KG1 (cell line): ENCODE data around the gene KCTD4.
"Not testable (repeated sequence)": the region's sequence is repeated elsewhere in the genome, so short reads cannot be mapped to it uniquely, and the experiment has no call there.

Experiments
- DNase-seq: peaks from one replicate; lab custom pipeline; 2025; lab: John Stamatoyannopoulos, UW

The KCTD4 gene

DNA sequence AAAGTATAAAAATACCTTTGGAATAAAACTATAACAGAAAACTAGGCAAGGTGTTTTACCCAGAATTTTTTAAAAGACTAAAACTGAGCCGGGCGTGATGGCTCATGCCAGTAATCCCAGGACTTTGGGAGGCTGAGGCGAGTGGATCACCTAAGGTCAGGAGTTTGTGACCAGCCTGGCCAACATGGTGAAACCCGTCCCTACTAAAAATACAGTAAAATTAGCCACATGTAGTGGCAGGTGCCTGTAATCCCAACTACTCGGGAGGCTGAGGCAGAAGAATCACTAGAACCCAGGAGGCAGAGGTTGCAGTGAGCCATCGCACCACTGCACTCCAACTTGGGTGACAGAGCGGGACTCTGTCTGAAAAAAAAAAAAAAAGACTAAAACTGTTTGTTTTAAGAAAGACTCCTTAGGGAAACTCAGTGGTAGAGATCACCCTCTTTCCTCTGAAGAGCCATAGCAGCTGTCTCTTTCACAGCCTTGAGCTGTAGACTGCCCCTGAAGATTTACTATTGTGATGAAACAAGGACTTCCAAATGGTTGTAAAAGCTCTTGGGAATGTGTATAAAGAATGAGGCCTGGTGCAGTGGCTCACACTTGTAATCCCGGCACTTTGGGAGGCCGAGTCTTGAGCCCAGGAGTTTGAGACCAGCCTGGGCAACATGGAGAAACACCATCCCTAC is 14.7 kb upstream of the KCTD4 start:
- DNase-seq = no peak

DNA sequence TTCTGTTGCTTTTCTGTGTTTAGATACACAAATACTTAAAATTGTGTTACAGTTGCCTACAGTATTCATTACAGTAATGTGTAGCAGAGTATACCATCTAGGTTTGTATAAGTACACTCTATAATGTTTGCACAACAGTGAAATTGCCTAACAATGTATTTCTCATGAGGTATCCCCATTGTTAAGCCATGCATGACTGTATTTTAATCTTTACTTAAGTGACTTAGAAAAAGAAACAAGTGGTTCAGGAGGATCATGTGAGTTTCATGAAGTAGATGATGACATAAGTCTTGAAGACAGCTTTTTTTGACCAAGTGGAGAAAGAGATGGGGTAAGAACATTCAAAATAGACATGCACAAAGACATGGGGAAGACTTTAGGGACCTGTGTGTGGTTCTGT is 8.4 kb upstream of the KCTD4 start:
- no peak for DNase-seq

DNA sequence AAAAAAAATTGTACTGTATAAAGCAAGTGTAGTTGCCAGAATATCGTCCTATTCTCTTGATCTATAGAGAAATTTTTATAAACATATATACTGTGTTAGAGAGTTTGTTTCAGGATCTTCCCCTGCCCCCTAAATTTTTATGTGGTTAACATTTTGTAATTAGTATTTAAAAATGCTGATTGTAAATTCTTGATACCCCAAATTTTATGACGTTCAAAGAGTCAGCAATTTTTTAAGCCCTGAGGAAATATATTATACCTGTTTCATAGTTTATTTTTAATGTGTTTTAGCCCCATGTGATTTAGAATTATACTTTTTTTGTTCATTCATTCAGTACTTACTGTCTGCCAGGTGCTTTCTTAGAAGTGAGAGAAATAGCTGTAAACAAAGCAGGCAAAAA is 7.3 kb upstream of the KCTD4 start:
- DNase-seq = no peak

DNA sequence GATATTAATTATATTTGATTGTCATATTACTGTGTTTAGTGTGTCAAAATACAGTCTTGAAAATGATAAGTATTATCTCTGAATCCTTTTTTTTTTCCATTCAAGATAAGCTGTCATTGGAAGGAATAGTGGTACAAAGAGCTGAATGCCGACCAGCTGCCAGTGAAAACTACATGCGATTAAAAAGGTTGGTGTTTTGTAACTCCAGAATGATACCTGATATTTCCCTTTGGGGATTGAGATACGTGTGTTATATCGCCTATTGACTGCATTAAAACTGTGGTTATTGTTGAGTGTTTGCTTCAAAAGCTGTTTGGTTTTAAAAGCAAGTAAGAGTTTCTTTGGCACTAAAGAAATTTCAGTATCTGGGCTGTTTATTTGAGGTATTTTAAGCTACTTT is 6.5 kb upstream of the KCTD4 start:
- DNase-seq = no peak

DNA sequence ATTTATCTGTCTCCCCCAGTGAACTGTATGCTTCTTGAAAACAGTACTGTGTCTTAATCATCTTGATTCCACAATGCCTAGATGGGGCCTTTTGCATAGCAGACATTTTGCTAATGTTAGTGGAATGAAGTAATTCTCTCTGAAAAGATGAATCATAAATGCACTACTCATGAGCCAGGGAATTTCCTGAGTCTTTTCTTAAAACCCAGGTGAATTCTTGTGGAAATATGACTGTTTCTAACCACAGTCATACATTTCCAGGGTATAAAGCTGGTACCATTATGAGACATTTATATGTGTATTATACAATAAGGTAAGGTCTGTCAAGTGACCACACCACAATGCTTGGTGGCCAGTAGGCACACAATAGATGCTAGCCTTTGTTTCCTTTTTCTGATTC is 5.5 kb upstream of the KCTD4 start:
- no peak for DNase-seq

DNA sequence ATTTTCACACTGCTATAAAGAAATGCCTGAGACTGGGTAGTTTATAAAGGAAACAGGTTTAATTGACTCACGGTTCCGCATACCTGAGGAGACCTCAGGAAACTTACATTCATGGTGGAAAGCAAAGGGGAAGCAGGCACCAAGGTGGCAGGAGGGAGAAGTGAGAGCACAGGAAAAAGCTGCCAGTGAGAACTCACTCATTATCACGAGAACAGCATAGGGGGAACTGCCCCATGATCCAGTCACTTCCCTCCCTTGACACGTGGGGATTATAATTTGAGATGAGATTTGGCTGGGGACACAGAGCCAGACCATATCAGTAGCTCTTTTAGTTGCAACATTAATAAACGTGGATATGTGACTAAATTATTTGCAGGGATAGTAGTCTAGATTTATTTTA is 4.3 kb upstream of the KCTD4 start:
- DNase-seq = no peak

DNA sequence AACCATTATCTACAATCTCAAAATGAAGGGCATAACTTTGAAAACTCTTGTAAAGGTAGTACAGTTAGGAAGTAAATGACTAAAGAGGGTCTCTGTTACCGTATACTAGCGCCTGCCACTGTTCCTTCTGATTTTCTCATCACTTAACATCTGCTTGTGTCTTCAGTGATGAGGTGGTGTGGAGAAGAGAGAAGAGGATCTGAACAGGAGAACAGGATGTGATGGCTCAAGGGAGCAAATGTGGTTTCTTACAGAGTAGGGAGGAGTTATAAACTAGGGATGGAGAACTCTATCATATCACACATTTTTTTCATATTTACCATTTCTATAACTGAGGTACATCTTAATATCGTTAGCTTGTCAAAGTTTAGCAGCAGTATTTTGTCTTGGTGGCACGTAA is 1.1 kb downstream of the KCTD4 start:
- DNase-seq = no peak

DNA sequence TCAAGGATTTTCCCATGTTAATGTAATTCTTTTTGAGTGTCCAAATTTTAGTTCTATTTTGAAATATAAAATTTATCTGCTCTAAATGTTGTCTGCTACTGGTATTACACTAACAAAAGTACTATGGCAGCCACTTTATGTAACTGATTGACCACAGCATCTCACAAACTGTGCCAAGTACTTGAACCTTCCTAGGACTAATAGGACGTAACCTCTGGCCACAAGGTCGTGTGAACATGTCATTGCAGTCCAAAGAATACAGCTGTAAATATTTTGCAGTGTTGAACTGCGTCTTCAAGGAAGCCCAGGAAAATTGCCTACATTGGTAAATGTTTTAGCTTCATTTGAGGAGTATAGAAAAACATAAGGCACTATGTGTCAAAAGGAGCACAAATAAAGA is 1.9 kb downstream of the KCTD4 start:
- no peak for DNase-seq

DNA sequence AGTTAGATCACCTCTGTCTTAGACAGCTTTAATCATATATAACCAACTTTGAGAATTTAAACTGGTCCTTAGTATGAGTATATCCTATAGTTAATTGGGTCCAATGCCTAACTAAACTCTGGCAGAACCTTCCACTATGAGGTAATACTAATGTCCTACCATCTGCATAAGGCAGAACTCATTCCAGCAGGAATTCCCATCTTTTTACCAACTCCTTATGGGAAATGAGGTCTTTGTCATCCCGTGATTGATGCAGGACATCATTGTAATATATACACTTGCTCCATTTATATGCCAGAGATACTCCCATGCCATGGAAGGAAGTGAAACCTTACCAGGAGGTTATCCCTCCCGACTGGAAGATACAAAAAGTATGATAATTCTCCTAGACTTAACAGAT is 2.8 kb downstream of the KCTD4 start:
- DNase-seq = no peak

DNA sequence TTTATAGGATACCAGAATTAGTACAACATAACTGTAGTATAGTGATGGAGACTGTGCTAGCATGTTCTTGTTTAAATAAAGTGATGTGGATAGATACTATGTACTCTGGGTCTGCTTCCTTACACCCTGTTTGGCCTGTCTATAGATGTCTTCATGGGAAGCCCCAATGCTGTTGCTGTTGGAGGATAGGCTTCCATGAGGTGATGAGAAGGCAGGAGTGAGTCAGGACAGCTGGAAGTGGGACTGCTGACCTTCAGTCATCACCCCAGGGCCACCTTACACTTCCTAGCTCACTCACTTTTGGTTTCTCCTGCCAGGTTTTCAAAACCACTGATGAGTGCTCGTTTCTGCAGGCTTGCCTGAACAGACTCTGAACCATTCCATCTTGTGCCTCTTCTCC is 4.2 kb downstream of the KCTD4 start:
- no peak for DNase-seq

DNA sequence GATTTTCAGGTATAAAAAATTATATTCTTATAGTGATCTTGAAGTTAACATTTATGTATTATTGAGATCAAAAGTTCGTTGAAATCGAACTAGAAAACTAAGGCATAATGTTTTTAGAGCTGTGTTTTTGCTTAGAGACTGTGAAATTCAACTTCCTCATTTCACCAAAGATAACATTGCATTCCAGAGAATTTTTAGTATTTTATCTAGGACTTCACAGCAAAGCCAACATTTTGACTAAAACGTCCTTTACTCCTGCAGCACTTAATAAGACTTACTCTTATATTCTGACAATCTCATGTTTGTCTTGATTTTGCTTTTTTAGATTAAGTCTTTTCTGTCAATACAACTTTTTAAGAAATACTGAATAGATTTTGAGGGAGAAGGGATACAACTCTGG is 4.7 kb downstream of the KCTD4 start:
- no peak for DNase-seq

DNA sequence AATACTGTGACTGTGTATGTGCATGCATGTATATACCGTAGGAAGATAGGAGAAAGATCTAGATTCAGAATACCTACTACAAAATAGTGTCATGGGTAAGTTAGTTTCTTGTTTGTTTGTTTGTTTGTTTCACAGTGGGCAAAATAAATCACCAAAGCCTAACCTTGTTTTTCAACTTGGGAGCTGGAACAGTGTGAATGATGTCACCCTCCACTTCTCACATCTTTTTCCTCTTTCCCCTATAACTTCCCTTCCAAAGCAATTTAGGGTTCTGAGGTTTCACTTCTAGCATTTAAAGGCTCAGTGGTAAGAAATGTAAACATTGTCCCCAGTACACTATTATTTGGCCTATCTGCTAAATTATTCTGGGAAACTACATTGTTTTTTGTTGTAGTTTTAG is 5.4 kb downstream of the KCTD4 start:
- DNase-seq = no peak

DNA sequence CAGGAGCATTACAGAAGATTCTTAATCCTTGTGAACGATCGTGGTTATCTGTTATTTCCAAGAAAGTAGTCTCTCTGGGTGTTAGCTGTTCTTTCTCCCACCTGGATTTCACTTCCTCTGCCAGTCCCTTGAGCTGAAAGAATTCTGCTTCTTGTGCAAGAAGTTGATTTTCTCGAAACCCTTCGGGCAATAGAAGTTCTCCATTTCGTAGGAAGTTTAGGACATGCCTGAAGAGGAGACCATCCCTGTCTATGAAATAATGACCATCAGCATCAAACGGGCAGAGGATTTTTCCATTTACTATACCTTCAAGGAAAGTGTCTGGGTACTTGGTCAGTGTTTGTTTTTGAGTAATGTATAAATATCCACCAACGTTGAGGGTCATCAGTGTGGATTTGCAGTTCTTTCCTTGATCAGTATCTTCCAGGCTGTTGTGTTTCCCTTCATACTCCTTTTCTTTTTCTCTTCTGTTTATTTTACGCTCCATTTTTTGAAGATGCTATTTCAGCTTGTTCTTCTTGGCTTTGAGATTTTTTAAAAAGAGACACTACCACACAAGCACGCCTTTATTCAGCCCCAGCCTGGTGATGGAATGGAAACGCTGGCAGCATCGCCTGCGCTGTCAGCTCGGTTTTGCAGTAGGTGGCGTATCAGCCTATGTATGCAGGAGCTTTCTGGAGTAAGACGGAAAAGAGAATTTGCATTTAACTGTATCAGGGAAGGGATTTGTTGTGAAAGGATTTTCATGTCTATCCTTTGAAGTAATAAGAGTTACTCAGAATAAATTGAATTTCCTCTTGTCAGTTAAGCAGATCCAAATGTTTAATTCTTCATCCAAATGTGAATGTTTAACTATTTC is 6.5 kb downstream of the KCTD4 start:
- DNase-seq = no peak

DNA sequence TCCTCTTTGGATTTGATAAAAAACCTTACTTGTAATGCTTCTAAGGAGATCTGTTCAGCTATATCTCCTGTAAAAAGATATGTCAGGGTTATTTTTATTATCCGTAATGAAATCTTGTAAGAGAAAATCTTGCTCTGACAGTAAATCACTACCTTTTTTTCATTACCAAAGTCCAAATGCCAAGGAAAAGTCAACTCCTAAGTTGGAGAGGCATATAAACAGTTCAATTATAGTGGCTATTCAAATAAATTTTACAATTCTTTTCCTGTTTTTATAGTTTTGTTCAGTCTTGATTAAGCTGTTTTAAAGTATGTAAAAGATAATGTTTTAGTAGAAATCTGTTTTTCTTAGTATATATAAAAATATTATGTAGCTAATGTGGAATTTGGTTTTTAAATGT is 9.0 kb downstream of the KCTD4 start:
- no peak for DNase-seq

DNA sequence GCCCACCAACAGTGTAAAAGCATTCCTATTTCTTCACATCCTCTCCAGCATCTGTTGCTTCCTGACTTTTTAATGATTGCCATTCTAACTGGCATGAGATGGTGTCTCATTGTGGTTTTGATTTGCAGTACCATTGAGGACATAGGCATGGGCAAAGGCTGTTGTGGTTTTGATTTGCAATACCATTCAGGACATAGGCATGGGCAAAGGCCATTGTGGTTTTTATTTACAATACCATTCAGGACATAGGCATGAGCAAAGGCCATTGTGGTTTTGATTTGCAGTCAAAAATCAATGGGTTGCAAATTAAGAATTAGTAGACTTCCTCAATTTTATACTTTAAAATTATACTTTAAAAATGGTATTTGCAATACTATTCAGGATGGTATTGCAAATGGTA is 11.3 kb downstream of the KCTD4 start:
- not testable (repeated sequence) for DNase-seq

DNA sequence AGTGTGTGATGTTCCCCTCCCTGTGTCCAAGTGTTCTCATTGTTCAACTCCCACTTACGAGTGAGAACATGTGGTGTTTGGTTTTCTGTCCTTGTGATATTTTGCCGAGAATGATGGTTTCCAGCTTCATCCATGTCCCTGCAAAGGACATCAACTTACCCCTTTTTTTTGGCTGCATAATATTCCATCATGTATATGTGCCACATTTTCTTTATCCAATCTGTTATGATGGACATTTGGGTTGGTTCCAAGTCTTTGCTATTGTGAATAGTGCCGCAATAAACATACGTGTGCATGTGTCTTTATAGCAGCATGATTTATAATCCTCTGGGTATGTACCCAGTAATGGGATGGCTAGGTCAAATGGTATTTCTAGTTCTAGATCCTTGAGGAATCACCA is 11.8 kb downstream of the KCTD4 start:
- not testable (repeated sequence) for DNase-seq

DNA sequence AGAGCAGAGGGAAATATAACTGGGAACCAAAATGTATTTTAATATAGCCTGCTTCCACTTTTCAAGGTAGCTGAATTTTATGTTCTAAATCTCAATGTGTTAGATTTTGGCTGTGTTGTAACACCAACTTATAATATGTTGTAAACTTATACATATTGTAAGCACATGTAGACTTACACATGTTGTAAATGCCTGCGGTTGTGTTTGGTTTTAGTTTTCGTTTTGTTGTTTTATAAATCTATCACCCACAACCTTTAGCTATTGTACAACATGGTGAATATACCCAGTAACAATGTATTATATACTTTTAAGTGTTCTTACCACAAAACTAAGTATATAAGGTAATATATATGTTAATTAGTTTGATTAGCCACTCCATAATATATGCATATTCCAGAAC is 15.6 kb downstream of the KCTD4 start:
- DNase-seq = no peak

DNA sequence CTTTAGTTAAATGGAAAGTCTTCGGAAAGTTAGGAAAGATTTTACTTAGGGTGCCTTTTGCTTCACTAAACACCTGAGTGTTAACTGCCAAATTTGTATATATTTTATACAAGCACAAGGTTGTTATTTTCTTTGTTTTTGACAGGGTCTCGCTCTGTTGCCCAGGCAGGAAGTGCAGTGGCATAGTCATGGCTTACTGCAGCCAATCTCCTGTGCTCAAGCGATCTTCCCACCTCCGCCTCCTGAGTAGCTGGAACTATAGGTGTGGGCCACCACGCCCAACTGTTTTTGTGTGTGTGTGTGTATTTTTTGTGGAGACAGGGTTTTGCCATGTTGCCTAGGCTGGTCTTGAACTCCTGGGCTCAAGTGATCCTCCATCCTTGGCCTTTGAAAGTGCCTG is 16.2 kb downstream of the KCTD4 start:
- DNase-seq = no peak

DNA sequence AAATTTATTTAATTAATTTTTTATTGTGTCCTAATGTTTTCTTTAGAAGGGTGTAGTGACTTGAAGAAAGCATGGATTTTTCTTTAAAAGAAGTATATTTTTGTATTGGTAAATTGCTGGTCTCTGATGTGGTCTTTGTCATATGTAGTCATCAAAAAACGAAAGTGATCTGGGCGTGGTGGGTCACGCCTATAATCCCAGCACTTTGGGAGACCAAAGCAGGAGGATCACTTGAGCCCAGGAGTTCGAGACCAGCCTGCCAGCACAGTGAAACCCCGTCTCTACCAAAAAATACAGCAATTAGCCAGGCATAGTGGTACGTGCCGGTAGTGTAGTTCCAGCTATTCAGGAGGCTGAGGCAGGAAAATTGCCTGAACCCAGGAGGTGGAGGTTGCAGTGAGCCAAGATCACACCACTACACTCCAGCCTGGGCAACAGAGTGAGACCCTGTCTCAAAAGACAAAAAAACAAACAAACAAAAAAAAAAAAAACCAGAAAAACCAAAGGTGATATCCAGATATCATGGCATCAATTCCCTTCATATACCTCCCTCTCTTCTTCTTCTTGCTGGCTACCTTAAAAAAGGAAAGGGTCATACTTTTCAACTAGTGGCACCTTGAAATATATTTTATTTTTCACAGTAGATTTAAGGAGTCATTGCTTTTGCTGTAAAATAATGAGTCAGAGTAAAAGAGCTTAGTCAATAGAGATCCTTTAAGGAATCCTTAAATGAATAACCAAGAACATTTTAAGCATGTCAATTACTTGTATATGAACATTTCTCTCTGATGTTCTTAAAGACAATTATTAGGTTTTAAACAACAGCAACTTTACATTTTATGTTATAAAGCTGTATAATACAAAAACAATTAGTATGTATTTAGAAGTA is 19.9 kb downstream of the KCTD4 start:
- DNase-seq = no peak

DNA sequence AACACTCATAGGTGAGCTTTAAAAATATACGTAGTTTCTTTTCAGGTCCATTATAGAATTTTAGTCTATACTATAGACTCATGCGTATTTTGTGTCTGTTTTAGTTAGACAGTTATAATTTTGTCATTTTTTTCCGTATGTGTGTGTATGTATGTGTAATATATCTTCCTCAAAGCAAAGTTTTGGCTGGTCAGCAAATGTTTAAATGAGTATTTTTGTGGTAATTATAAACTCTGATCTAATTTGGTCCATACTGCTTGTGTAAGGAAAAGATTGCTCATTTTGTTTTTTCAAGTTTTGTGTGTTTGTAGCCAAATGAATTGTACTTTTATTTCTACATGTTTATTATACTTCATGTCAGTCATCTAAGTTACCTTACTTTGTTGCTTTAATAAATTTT is 20.5 kb downstream of the KCTD4 start:
- DNase-seq = no peak

DNA sequence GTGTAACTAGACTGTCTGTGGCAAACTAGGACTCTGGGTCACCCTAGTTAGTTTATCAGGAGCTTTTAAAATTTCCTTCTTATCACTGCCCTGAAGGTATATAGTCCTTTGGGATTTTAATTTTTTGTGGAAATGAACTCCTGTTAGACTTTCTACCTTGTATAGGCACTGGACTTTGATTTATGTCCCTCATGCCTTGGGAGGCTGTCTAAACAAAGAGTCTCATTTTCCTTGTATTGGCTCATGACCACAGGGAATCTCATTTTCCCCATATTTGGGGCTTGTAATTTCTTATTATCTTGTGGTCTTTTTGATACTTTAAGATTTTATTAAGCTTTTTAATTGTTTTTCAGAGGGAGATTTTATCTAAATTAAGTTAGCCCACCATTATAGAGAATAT is 21.4 kb downstream of the KCTD4 start:
- DNase-seq = no peak

DNA sequence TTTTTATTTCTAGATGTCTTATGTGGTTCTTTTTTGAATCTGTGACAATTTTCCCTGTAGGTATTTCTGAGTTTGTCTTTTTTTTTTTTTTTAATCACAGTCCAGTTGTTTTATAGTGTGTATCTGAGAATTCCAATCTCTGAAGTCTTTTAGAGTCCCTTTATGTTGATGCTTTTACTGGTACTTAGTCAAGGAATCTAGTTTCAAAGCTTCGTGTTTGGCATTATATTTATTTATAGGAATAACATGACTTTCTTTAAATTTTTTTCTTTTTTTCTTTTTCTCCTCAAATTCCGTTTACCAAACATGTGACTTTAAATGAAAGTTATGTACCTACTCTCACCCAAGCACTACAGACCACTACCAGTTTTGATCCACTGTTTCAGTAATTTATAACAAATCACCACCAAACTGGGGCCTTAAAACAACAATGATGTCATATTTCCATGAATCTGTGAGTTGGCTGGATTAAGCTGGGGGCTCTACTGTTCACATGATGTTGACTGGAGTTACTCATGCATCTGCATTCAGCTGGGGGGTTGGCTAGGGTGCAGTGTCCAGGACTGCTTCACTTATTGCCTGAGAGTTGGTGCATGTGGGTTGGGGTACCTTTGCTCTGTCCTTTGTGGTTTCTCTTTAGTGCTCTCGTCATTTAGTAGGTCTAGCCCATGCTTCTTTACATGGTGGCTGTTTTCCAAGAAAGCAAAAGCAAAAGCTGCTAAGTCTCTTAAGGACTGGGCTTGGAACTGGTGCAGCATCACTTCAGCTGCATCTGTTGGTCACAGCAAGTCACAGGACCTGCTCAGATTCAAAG is 22.3 kb downstream of the KCTD4 start:
- DNase-seq = no peak
